GF-D8 (cell line): ENCODE data around the gene PDIK1L.

ENCODE experiments used
- DNase-seq: peaks from one replicate; lab custom pipeline; 2025; lab: John Stamatoyannopoulos, UW

The PDIK1L gene

GRCh38 chr1:26111530-26112406 lies at the start of gene PDIK1L:
PDIK1L (plus strand) TSS chr1:26111824; CDS start chr1:26114309, 2,485 bp downstream.
- peak; percentile 85 for DNase-seq

- no peak for DNase-seq
Measured at GRCh38 chr1:26064553-26064952, 47.1 kb upstream of the PDIK1L start.

DNA sequence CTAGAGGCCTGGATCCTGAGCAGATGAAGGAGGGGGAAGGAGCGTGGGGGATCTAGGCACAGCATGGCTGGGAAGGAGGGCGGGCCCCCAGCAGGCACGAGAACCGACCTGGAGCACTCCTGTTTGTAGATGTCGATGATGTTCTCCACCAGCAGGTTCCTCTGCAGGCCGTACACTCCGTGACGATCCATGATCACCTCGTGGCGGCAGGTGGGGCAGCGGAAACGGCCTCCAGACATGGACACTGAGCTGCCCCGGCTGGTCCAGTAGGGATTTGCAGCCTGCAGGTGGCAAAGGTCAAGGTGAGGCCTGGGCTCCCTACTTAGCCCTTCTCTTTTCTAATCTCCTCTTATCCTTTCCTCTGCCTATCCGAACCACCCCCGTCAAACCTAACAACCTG lies 45.5 kb upstream of the PDIK1L start:
- DNase-seq = no peak

DNA sequence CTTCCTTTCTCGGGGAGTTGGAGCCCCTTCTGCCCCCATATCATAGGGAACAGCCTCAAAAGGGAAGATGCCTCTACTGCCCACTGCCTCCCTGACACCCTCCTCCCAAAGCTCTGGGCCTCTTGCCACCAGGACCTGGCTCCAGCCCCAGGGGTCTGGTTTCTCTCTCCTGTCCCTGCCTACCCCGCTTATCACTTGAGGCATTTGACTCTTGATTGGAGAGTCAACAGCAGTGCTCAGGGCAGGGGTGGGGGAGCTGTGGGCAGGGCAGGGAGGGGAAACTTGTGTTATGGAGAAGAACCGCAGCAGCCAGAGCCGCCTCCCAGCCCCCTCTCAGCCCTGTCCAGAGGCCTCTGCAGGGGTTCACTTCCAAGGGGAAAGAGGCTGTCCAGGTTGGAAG lies 44.8 kb upstream of the PDIK1L start:
- DNase-seq = no peak

- no peak for DNase-seq
Measured at GRCh38 chr1:26067432-26067911, 44.2 kb upstream of the PDIK1L start, which contains the start of gene TRIM63. TRIM63 (minus strand) TSS chr1:26067630; CDS start chr1:26067494, 136 bp downstream.

DNA sequence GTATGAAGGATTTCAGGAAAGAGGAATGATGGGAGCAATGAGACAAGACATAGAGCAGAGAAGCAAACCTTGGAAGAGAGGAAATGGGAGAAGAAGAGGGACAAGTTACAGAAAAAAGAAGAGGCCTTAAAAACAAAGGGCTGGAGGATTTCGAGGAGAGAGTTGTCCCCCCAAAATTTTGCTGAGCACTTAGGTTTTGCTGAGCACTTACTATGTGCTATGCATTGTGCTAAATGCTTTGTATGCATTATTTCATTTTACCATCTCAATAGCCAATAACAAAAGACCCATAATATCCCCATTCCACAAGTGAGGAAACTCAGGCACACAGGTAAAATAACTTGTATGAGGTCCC lies 41.7 kb upstream of the PDIK1L start:
- DNase-seq = no peak

- DNase-seq = no peak
Measured at GRCh38 chr1:26070296-26070962, 41.2 kb upstream of the PDIK1L start.

GRCh38 chr1:26070963-26071342 lies 40.7 kb upstream of the PDIK1L start:
- DNase-seq = no peak

DNA sequence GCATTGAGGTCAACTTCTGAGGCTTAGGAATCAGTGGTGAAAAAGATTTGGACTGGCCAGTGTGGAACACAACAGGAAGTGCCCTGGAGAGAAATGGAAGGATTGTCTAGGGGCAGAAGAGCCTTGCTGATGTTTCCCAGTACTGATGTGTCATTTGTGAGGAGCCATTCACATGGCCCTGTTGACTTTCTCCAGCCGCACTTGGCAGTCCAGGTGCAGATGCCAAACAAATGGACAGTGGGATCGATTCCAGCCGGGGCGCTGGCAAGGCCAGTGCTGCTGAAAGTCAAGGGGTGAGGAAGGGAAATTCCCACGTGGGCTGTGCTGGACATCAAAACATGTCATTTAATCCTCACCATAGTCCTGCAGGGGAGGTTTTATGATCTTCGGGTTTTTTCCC lies 39.3 kb upstream of the PDIK1L start:
- no peak for DNase-seq

- DNase-seq = no peak
Measured at GRCh38 chr1:26075421-26076144, 36.0 kb upstream of the PDIK1L start.

DNA sequence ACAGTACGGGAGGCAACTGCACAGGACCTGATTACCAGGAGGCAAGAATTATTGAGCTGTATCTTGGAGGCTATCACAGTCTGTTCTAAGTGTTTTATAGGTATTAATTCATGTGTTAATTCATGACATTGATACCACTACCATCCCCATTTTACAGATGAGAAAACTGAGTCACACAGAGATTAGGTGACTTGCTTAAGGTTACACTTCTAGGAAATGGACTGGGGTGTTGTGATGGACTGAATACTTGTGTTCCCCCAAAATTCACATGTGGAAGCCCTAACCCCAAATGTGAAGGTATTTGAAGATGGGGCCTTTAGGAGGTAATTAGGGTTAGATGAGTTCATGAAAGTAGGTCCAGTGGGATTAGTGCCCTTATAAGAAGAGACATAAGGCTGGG lies 34.1 kb upstream of the PDIK1L start:
- no peak for DNase-seq

- DNase-seq = no peak
Measured at GRCh38 chr1:26078286-26079177, 33.1 kb upstream of the PDIK1L start.

DNA sequence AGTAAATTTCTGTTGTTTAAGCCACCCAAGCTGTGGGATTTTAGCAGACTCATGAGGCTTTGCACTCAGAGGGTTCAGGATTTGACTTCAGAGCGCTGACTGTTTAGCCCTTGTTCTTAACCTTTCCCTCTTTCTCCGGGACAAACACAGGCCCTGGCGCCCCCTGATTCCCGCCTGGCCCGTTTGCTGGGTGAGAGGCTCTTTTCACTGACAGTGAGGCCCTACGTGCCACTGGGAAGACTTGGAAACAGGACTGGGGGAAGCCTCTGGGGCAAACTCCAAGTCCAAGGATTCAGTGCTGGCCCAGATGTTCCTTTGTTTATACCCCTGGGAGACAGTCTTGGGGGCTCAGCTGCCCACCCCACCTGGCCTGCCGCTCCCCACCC lies 32.5 kb upstream of the PDIK1L start:
- no peak for DNase-seq

DNA sequence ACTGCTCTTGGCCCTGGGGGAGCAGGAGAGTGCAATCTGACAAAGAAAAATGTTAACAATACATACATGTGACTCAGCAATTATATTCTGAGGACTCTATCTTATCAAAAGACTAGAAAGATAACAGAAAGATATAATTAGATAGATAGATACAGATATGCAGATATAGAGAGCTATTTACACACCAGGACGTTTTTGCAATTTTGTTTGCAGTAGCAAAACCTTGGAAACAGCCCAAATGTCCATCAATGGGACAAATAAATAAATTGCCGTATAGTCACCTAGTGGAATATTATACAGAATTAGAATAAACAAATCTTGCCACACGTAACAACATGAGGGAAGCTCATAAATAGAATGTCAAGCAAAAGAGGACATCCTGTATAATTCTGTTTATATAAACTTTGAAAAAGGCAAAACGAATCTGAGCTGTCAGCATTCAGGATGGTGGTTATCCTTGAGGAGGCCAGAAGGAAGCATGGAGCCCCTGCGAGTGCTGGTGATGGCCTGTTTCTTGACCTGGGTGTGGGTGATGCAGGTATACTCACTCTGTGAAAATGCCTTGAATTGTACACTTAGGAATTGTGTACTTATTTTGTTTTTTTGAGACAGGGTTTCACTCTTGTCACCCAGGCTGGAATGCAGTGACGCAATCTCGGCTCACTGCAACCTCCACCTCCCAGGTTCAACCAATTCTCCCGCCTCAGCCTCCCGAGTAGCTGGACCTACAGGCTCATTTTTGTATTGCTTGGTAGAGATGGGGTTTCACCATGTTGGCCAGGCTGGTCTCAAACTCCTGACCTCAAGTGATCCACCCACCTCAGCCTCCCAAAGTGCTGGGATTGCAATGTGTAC lies 31.4 kb upstream of the PDIK1L start:
- DNase-seq = no peak

DNA sequence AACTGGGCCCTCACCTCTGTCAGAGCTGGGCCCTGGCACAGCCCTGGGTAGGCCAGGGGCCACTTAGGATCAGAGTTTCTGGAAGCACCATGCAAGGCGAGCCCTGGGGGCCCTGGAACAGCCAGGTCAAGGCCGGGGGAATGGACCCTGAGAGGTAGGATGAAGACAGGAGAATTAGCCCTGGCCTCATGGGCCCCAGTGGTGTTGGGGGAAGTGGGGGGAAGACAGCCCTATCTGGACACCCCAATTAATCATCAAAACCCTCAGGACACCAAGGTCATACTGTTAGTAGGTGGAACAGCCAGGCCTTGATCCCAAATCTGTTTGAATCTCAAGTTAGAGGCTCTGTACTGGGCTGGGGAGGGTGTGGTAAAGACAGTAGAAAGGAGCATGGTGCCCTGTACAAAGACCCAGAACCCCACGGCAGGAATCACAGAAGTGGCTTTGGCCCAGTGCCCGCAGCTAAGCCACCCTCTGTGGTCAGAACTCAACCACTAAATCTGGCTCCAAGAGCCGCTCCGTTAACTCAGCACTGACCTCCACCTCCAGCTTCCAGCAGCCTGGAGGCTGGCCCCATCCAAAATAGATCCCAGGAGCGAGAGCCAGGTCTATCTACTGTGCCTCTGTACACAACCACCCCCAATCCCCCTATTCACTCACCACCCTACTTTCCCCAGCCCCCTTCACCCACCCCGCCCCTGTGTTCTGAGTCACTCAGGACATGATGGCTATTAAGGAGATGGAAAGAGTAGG lies 30.2 kb upstream of the PDIK1L start:
- no peak for DNase-seq

GRCh38 chr1:26082020-26082350 lies 29.6 kb upstream of the PDIK1L start:
- DNase-seq = no peak

DNA sequence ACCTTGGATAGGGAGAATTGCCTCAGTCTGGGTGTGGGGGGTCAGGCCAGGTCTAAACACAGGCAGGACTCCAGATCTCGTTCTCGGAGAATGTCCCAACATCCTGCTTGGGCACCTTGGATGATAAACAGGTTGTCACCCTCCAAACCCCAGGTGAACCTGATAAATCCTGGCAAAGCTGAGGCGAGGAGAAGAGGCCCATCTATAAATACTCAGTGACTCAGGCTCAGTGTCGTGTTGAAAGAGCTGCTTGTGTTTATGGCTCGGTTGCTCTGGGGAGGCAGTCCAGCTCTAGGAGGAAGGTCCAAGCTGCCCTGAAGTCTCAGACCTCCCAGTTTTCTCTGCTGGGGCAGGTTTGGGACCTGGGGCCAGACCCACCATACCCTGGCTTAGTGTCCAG lies 28.4 kb upstream of the PDIK1L start:
- no peak for DNase-seq

GRCh38 chr1:26084091-26084561 lies 27.5 kb upstream of the PDIK1L start:
- no peak for DNase-seq

GRCh38 chr1:26084844-26085243 lies 26.8 kb upstream of the PDIK1L start:
- no peak for DNase-seq

DNA sequence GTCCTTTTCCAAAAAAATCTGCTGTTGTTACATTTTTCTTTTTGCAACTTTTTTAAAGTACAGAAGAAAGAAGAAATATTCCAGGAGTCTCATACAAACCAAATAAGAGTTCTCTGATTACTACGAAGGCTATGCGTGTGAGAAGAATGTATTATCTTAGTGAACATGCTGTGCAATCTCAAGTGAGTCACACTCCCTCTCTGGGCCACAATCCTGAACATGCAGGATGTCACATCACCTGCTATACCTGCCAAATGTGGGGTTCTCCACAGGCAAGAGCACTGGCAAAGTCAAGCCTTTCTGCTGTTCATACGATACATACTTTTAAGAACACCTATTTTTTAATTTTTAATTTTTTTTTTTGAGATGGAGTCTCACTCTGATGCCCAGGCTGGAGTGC lies 22.5 kb upstream of the PDIK1L start:
- no peak for DNase-seq
